Heart left ventricle (tissue), 13 donors: ENCODE data around the gene EID3.
"Not testable (repeated sequence)": the region's sequence is repeated elsewhere in the genome, so short reads cannot be mapped to it uniquely, and the experiment has no call there.

ENCODE experiments used
- POLR2A ChIP-seq, 2 donors: fragments of 450-650 bp; IDR thresholded peaks; one replicate each; pipeline ENCODE4 v1.6.1; 2017; ENCODE audit warnings: antibody characterized with exemption in 2 of 2, mild to moderate bottlenecking in 2 of 2, moderate library complexity in 2 of 2
- TF ChIP-seq, protein P1 (sequence below), 12 donors: fragments of 200-600 bp; sonication (generic) in 4 of 12; IDR thresholded peaks; one replicate each; pipeline versions ENCODE4 v1.5.0 to v1.8.0; 2018 to 2022; ENCODE audit warnings: antibody characterized with exemption in 12 of 12, mild to moderate bottlenecking in 5 of 12
- donor health status: ischemic (EF 13 %, LVEDD 7.1; RV severe dilation, severe dysfunction).
- donor health status: DM: no; HTN: yes; CAD: no.
- donor health status: DM: no; HTN: no; CAD: no.
- donor health status: ischemic (EF 25% LVEDD 6.9; RV normal size, moderate dysfunction).
- donor health status: ischemic (EF 25% LVEDD 5.7; RV mildly dilated, moderate dysfunction).
- donor health status: ischemic (EF 35%, LVEDD 5.7; RV mildly dilated, moderate dysfunction).
- donor health status: nonischemic (EF 11% LVEDD 7.7; RV severe dilation, severe dysfunction).
- donor health status: DM: yes; HTN: yes; CAD: no.
- donor health status: PGD.
- donor health status: ischemic (EF 29% LVEDD 5.4; RV normal size, mild dysfunction).
- donor health status: nonischemic (EF 23%, LVEDD 6.1; RV moderate dilation, normal function).

GRCh38 chr12:104328278-104328677 lies 24.7 kb downstream of the EID3 start:
- not testable (repeated sequence) for TF ChIP-seq POLR2A (IDR thresholded peaks at IDR 0.05)
- TF ChIP-seq, protein P1, sequence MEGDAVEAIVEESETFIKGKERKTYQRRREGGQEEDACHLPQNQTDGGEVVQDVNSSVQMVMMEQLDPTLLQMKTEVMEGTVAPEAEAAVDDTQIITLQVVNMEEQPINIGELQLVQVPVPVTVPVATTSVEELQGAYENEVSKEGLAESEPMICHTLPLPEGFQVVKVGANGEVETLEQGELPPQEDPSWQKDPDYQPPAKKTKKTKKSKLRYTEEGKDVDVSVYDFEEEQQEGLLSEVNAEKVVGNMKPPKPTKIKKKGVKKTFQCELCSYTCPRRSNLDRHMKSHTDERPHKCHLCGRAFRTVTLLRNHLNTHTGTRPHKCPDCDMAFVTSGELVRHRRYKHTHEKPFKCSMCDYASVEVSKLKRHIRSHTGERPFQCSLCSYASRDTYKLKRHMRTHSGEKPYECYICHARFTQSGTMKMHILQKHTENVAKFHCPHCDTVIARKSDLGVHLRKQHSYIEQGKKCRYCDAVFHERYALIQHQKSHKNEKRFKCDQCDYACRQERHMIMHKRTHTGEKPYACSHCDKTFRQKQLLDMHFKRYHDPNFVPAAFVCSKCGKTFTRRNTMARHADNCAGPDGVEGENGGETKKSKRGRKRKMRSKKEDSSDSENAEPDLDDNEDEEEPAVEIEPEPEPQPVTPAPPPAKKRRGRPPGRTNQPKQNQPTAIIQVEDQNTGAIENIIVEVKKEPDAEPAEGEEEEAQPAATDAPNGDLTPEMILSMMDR (IDR thresholded peaks at IDR 0.05), result not testable (repeated sequence)
